HG02623 (cell line): ENCODE data around the gene HOXC6.

Source experiments
- ATAC-seq: cut with Tn5 transposase; IDR thresholded peaks from one replicate; pipeline ENCODE4 v1.9.1; 2021; ENCODE audit warnings: moderate library complexity; ENCODE audit not compliant: unreplicated experiment

Gene HOXC6

GRCh38 chr12:54028314-54029201, at the start of gene HOXC6:
TSS of gene HOXC6 (plus strand) at chr12:54028440. CDS start at chr12:54028522, 82 bp downstream.
- no peak for ATAC-seq

GRCh38 chr12:53978477-53979356, 49.5 kb upstream of the HOXC6 start:
- no peak for ATAC-seq

- ATAC-seq: no peak
Observed at GRCh38 chr12:53980104-53980801, 48.0 kb upstream of the HOXC6 start.

GRCh38 chr12:53980802-53981496, 47.3 kb upstream of the HOXC6 start:
- no peak for ATAC-seq

- ATAC-seq: no peak
Observed at GRCh38 chr12:53981634-53982565, 46.3 kb upstream of the HOXC6 start.

GRCh38 chr12:53982648-53983567, 45.3 kb upstream of the HOXC6 start:
- ATAC-seq: no peak

- no peak for ATAC-seq
Observed at GRCh38 chr12:53983568-53983949, 44.7 kb upstream of the HOXC6 start.

GRCh38 chr12:53983950-53984572, 44.2 kb upstream of the HOXC6 start:
- ATAC-seq: no peak

GRCh38 chr12:53984901-53985691, 43.1 kb upstream of the HOXC6 start, which contains the start of gene HOXC10:
TSS of gene HOXC10 (plus strand) at chr12:53985146. CDS start at chr12:53985260, 114 bp downstream.
- ATAC-seq: no peak

- no peak for ATAC-seq
Observed at GRCh38 chr12:53985692-53985993, 42.6 kb upstream of the HOXC6 start.

GRCh38 chr12:53985994-53986685, 42.1 kb upstream of the HOXC6 start:
- ATAC-seq: no peak

- no peak for ATAC-seq
Observed at GRCh38 chr12:53986686-53987483, 41.4 kb upstream of the HOXC6 start.

- no peak for ATAC-seq
Observed at GRCh38 chr12:53987787-53988230, 40.4 kb upstream of the HOXC6 start.

- ATAC-seq: no peak
Observed at GRCh38 chr12:53988541-53989226, 39.6 kb upstream of the HOXC6 start.
